Fibroblast of villous mesenchyme (primary cell): Measurements from ENCODE around the gene SLC36A3. TPM values are rescaled to one million over a fixed set of nuclear protein-coding genes. Genes with fewer than 3 reads are reported as not detected.
"Not testable (repeated sequence)": the region's sequence is repeated elsewhere in the genome, so short reads cannot be mapped to it uniquely, and the experiment has no call there.

ENCODE experiments used
- DNase-seq: peaks from one replicate; pipeline ENCODE4 v3.0.0-alpha.2; 2010; ENCODE audit warnings: low read depth
- H3K4me3 ChIP-seq: 2 replicates; pipeline ENCODE4 v1.5.1; 2011; ENCODE audit warnings: low read depth, mild to moderate bottlenecking, low read length
- CTCF ChIP-seq: IDR thresholded peaks from 2 replicates; pipeline ENCODE4 v1.5.1; 2012; ENCODE audit warnings: low read depth, mild to moderate bottlenecking, low read length; ENCODE audit not compliant: insufficient read depth
- total RNA-seq: library from RNA; depleted of rRNA; stranded (reverse); fragments of >200 nt; gene quantifications from 2 replicates; pipeline ENCODE4 v1.2.3, GENCODE V29; 2012

SLC36A3 gene
- total RNA-seq, 1 donor: not detected

GRCh38 chr5:151240924-151241635 is 62.5 kb downstream of the SLC36A3 start:
- no peak overlapping the region for H3K4me3 ChIP-seq
- no peak for TF ChIP-seq CTCF
- DNase-seq: no peak

GRCh38 chr5:151240268-151240835 is 63.2 kb downstream of the SLC36A3 start:
- DNase-seq, H3K4me3 ChIP-seq: not testable (repeated sequence)

GRCh38 chr5:151239237-151239861 is 64.2 kb downstream of the SLC36A3 start:
- H3K4me3 ChIP-seq: peak overlapping the region; percentile 39
- TF ChIP-seq CTCF: peak; percentile 97
- peak; percentile 79 for DNase-seq

DNA sequence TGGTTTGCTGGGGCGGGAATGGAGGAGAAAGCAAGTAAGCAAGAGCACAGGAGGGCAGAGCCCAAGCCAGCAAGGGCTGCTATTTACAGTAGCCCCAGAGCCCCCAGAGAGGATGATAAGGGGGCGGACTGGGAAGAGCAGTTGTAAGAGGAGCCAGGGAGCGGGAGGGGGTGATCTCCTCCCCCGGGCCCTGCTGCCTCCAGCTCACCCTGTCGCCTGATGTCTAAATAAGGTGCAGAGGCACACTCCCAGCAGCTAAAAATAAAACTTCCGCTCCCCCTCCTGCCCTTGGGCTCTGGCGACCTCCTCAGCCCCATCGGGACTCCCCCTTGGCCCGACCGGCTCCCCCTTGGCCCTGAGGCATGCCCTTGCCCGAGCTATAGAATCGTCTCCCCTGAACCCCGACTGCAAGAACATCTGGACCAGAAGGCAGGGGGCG is 65.2 kb downstream of the SLC36A3 start:
- DNase-seq: no peak
- H3K4me3 ChIP-seq: peak overlapping the region; percentile 39
- TF ChIP-seq CTCF: no peak

DNA sequence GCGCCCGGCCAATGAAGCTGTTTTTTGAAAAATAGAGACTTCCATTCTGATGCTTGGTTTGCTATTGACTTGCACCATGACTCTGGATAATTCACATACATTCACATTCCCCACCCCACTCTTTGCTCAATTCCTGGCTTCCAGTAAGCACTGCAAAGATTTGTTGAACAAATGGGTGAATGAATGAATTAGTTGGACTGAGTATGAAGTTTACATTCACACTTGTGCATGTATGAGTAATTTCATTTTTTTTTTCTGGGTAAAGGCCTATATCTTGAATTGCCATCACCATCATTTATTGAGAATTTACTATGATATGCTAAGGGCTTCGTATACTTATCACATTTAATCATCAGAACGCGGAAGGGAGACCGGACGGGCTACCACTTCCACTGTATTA is 65.9 kb downstream of the SLC36A3 start:
- H3K4me3 ChIP-seq: no peak overlapping the region
- TF ChIP-seq CTCF: no peak
- no peak for DNase-seq

DNA sequence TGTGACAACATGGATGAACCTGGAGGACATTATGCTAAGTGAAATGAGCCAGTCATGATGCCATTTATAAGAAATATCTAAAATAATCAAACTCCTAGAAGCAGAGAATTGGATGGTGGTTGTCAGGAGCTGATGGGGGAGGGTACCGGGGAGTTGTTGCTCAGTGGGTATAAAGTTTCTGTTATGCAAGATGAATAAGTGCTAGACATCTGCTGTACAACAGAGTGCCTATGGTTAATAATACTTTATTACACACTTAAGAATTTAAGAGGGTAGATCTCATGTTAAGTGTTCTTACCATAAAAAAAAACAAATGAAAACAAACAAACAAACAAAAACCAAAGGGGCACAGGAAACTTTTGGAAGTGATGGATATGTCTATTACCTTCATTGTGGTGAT is 66.7 kb downstream of the SLC36A3 start:
- no peak for DNase-seq
- H3K4me3 ChIP-seq: no peak overlapping the region
- TF ChIP-seq CTCF: no peak

- DNase-seq, H3K4me3 ChIP-seq: not testable (repeated sequence)
Observed at GRCh38 chr5:151235239-151235571, 68.4 kb downstream of the SLC36A3 start.
